K562 (cell line): ENCODE data around the gene RABGAP1L. TPM values are rescaled to one million over a fixed set of nuclear protein-coding genes. Genes with fewer than 3 reads are reported as not detected.

ENCODE experiments used
- ATAC-seq: fragments of 200-7000 bp; cut with Tn5 transposase; 3 replicates; pipeline ENCODE4 v1.9.1; 2020; ENCODE audit warnings: moderate library complexity
- BruUV-seq: library from RNA; stranded (reverse); fragments of 400-500 nt; replicated peaks from 2 replicates; lab custom pipeline; 2021; lab: Mats Ljungman, UMichigan
- CTCF ChIA-PET: fragments of 300-600 bp; formaldehyde crosslinking; extraction: SDS; loops from one replicate; lab custom pipeline; 2021; ENCODE audit warnings: low intra/inter-chr PET ratio; lab: Yijun Ruan, JAX
- POLR2A ChIA-PET: fragments of 300-600, 350-650 bp; sonication (Branson Sonifier 250); formaldehyde crosslinking; extraction: SDS; loops from one replicate; lab custom pipeline; 2021; ENCODE audit warnings: antibody characterized with exemption, inconsistent platforms; lab: Yijun Ruan, JAX
- DNase-seq, 4 experiments: peaks; one replicate each; pipeline versions ENCODE4 v3.0.0 to v3.0.0-alpha.2; 2011 to 2018; ENCODE audit warnings: low spot score in 3 of 4, mixed read lengths in 3 of 4; ENCODE audit errors: extremely low read depth in 1 of 4
- FAIRE-seq: peaks from 2 replicates; lab custom pipeline; 2011; peaks lifted over from hg19 to GRCh38; lab: Jason Lieb, UNC
- H2AFZ ChIP-seq: 2 replicates; pipeline ENCODE4 v1.6.0; 2011; ENCODE audit warnings: low read depth, low read length, control low read depth, inconsistent platforms
- H3K27ac ChIP-seq: fragments of 200-600 bp; 3 replicates; pipeline ENCODE4 v1.8.0; 2011; ENCODE audit warnings: low read depth, mild to moderate bottlenecking, control low read depth, inconsistent platforms, low read length, moderate library complexity, mixed read lengths; ENCODE audit errors: extremely low read depth
- H3K27me3 ChIP-seq, 2 experiments: fragments of 300-600 bp in 1 of 2; 2 replicates in 1 of 2; 3 replicates in 1 of 2; pipeline versions ENCODE4 v1.6.0 to v1.8.0; 2011; ENCODE audit warnings: inconsistent platforms in 2 of 2, low read length in 2 of 2, mild to moderate bottlenecking in 1 of 2, mixed read lengths in 1 of 2, moderate library complexity in 1 of 2; ENCODE audit not compliant: control insufficient read depth in 2 of 2, insufficient read depth in 2 of 2
- H3K36me3 ChIP-seq: fragments of 300-600 bp; 3 replicates; pipeline ENCODE4 v1.8.0; 2011; ENCODE audit warnings: mild to moderate bottlenecking, low read length, inconsistent platforms; ENCODE audit not compliant: control insufficient read depth, insufficient read depth
- H3K4me1 ChIP-seq, 2 experiments: fragments of 200-600 bp in 1 of 2; replicated peaks in 1 of 2; 2 replicates in 1 of 2; 3 replicates in 1 of 2; pipeline versions ENCODE4 v1.5.1 to v1.8.0; 2011; ENCODE audit warnings: inconsistent platforms in 2 of 2, low read length in 2 of 2, mild to moderate bottlenecking in 1 of 2, mixed read lengths in 1 of 2, moderate library complexity in 1 of 2; ENCODE audit not compliant: control insufficient read depth in 2 of 2, insufficient read depth in 2 of 2
- H3K4me2 ChIP-seq: 2 replicates; pipeline ENCODE4 v1.6.1; 2011; ENCODE audit warnings: low read length, control low read depth, inconsistent platforms, mixed read lengths; ENCODE audit not compliant: insufficient read depth
- H3K4me3 ChIP-seq: fragments of 200-600 bp; sonication (generic), shearing (Covaris generic); 2 replicates; pipeline ENCODE4 v1.5.1; 2016; ENCODE audit warnings: control low read depth, inconsistent platforms
- H3K79me2 ChIP-seq: fragments of 200-600 bp; 3 replicates; pipeline ENCODE4 v1.8.0; 2011; ENCODE audit warnings: low read length, inconsistent platforms; ENCODE audit not compliant: control insufficient read depth, insufficient read depth
- H3K9ac ChIP-seq, 2 experiments: 2 replicates each; pipeline versions ENCODE4 v1.6.0 to v1.6.1; 2011; ENCODE audit warnings: low read depth in 2 of 2, low read length in 2 of 2, control low read depth in 1 of 2, inconsistent platforms in 1 of 2, mild to moderate bottlenecking in 1 of 2, mixed read lengths in 1 of 2; ENCODE audit not compliant: insufficient read depth in 1 of 2
- H3K9me1 ChIP-seq: one replicate; pipeline ENCODE4 v1.6.0; 2011; ENCODE audit warnings: inconsistent platforms, mild to moderate bottlenecking, low read length, moderate library complexity; ENCODE audit not compliant: control insufficient read depth, insufficient read depth
- H3K9me3 ChIP-seq: replicated peaks from 2 replicates; pipeline ENCODE4 v1.5.1; 2011; ENCODE audit warnings: low read depth, low read length, inconsistent platforms; ENCODE audit not compliant: control insufficient read depth, insufficient read depth
- H4K20me1 ChIP-seq: replicated peaks from 2 replicates; pipeline ENCODE4 v1.6.1; 2011; ENCODE audit warnings: low read length, inconsistent platforms, mixed read lengths; ENCODE audit not compliant: control insufficient read depth, insufficient read depth
- ATF4 ChIP-seq: fragments of 450-650 bp; formaldehyde crosslinking; IDR thresholded peaks from 2 replicates; pipeline ENCODE4 v1.4.0; 2022; ENCODE audit warnings: mild to moderate bottlenecking, moderate library complexity
- CBFB ChIP-seq: sonication (generic); formaldehyde crosslinking; IDR thresholded peaks from 2 replicates; pipeline ENCODE4 v1.4.0; 2020; ENCODE audit warnings: mild to moderate bottlenecking, missing genetic modification reagents
- E2F1 ChIP-seq: sonication (generic); formaldehyde crosslinking; IDR thresholded peaks from 2 replicates; pipeline ENCODE4 v1.8.1; 2023; ENCODE audit warnings: mild to moderate bottlenecking, missing genetic modification reagents, moderate library complexity
- E4F1 ChIP-seq: fragments of 250-450 bp; sonication (Bioruptor Pico); IDR thresholded peaks from 2 replicates; pipeline ENCODE4 v1.5.0; 2021; ENCODE audit warnings: mild to moderate bottlenecking, borderline replicate concordance
- HNRNPUL1 ChIP-seq: fragments of 200-400 bp; formaldehyde crosslinking; IDR thresholded peaks from 2 replicates; pipeline ENCODE4 v1.6.1; 2017; ENCODE audit warnings: low read length
- LEF1 ChIP-seq: fragments of 450-650 bp; IDR thresholded peaks from 2 replicates; pipeline ENCODE4 v1.6.1; 2016; ENCODE audit warnings: mild to moderate bottlenecking
- PHB ChIP-seq: fragments of 250-450 bp; sonication (Bioruptor Pico); IDR thresholded peaks from 2 replicates; pipeline ENCODE4 v1.5.0; 2021
- ZBTB26 ChIP-seq: fragments of 450-650 bp; formaldehyde crosslinking; IDR thresholded peaks from 2 replicates; pipeline ENCODE4 v1.4.0; 2022; ENCODE audit warnings: missing genetic modification characterization
- ZNF280A ChIP-seq: fragments of 450-650 bp; IDR thresholded peaks from 2 replicates; pipeline ENCODE4 v1.6.1; 2018; ENCODE audit warnings: mild to moderate bottlenecking, low read depth; ENCODE audit not compliant: partially characterized antibody
- ZNF3 ChIP-seq: fragments of 250-450 bp; sonication (Bioruptor Pico); IDR thresholded peaks from 2 replicates; pipeline ENCODE4 v1.5.0; 2021; ENCODE audit warnings: mild to moderate bottlenecking, moderate library complexity
- ZNF764 ChIP-seq: fragments of 250-450 bp; sonication (Bioruptor Pico); IDR thresholded peaks from 2 replicates; pipeline ENCODE4 v1.4.0; 2020; ENCODE audit warnings: low read depth, mild to moderate bottlenecking, moderate library complexity
- ZNF780A ChIP-seq: fragments of 250-450 bp; sonication (Bioruptor Pico); IDR thresholded peaks from 2 replicates; pipeline ENCODE4 v1.5.0; 2021; ENCODE audit warnings: mild to moderate bottlenecking
- WGBS: fragments of 100-300 bp; shearing (Covaris generic); methylation state at CpG from one replicate; pipeline ENCODE4 v1.1.6; 2016; ENCODE audit warnings: low coverage, mixed read lengths; ENCODE audit not compliant: insufficient coverage; ENCODE audit errors: missing lambda C conversion rate; 5-methylcytosine and 5-hydroxymethylcytosine counted together
- in situ Hi-C: fragments of 300-500 bp; cut with MboI; formaldehyde crosslinking; loops from 4 replicates; pipeline ENCODE4 v1.15.0; 2018; ENCODE audit warnings: inconsistent platforms, mixed read lengths
- intact Hi-C: fragments of 100-400 bp; cut with micrococcal nuclease; formaldehyde crosslinking; loops from 2 replicates; pipeline ENCODE4 v1.14.2; 2022
- polyA plus RNA-seq, 8 experiments: library from polyadenylated mRNA; depleted of rRNA in 4 of 8; stranded (reverse) in 5 of 8; unstranded in 3 of 8; fragments of >200 nt; fragmentation: Nextera tagmentation in 2 of 8; fragmentation: Illumina TruSeq in 1 of 8; extraction: Ambion mirVana in 2 of 8; extraction: Trizol in 1 of 8; gene quantifications; 2 replicates each; pipeline versions ENCODE4 v1.2.1 to v1.2.3, GENCODE V29; 2011 to 2014; ENCODE audit warnings: inconsistent platforms in 1 of 8, missing spikeins in 1 of 8
- total RNA-seq, 7 experiments: library from RNA; depleted of rRNA in 6 of 7; stranded (reverse); fragments of >200 nt in 6 of 7; fragmentation: Illumina TruSeq in 2 of 7; extraction: Trizol in 2 of 7; gene quantifications; 2 replicates each; pipeline versions ENCODE4 v1.2.1 to v1.2.3, GENCODE V29; 2011 to 2021; ENCODE audit warnings: low replicate concordance in 1 of 7

RABGAP1L gene
- total and polyA plus RNA-seq, 9 of the 15 experiments (the other 6 are each of a cell fraction or from before 2014, with no cell fraction given): 16.5 to 44.9 (median 26.7) TPM

- TF ChIP-seq E2F1 (CRISPR knock-in tag): no peak
- no peak for TF ChIP-seq LEF1
- TF ChIP-seq ZNF3 (CRISPR knock-in tag): no peak
- no peak for TF ChIP-seq ZNF780A (CRISPR knock-in tag)
- TF ChIP-seq, all 486 proteins: peak for 0
Measured at GRCh38 chr1:174892016-174892415, 732.7 kb downstream of the RABGAP1L start (continued).

GRCh38 chr1:174894117-174894762 lies 734.9 kb downstream of the RABGAP1L start:
- Histone ChIP-seq H3K79me2 (no peaks in the 10 kb centered on the region; the same call in 2 of the 3 replicates), H3K36me3 (no peaks in the 10 kb centered on the region; the same call in 2 of the 3 replicates), H3K27me3 (no peaks in the 10 kb centered on the region), H2AFZ (no peak overlapping the region), H3K27ac (no peak overlapping the region), H3K9ac (no peak overlapping the region), H3K4me1 (peaks cover 5 to 7% of the 10 kb centered on the region in 2 experiments; a peak in 3 of 5 replicates), H3K9me3 (0 out of 2 replicates have a peak, but pooled peaks cover 5% of the 10 kb centered on the region), H4K20me1 (no peaks in the 10 kb centered on the region), H3K4me2 (no peak overlapping the region), H3K4me3 (no peak overlapping the region), H3K9me1 (no peaks in the 10 kb centered on the region)
- ChIA-PET CTCF (no interaction called here), POLR2A (interaction anchor here (0.6 to 1.1 kb wide), 3 partner anchors 11 to 271 kb away, joined by 3 to 4 read pairs (median 3); no protein-coding TSS in a partner anchor)
- 79% methylated on average over 2 of the region's 2 CpGs for WGBS
- FAIRE-seq (no peak), ATAC-seq (no peak), DNase-seq (no peak)
- no TSS peak for BruUV-seq
- in situ Hi-C loops (no loop called here), intact Hi-C loops (no loop called here)
- TF ChIP-seq ZBTB26 (CRISPR knock-in tag) (no peak), CBFB (CRISPR knock-in tag) (no peak), E4F1 (CRISPR knock-in tag) (no peak), PHB (CRISPR knock-in tag) (no peak), ZNF280A (no peak), ZNF764 (no peak), HNRNPUL1 (no peak), ATF4 (CRISPR knock-in tag) (no peak)
